Kidney epithelial cell (primary cell): ENCODE measurements around the gene DTWD1. TPM values are rescaled to one million over a fixed set of nuclear protein-coding genes. Genes with fewer than 3 reads are reported as not detected.

Source experiments
- DNase-seq: peaks from one replicate; pipeline ENCODE4 v3.0.0-alpha.2; 2010; ENCODE audit warnings: low read depth
- H3K27me3 ChIP-seq: 2 replicates; pipeline ENCODE4 v1.6.0; 2011; ENCODE audit warnings: low read length; ENCODE audit not compliant: control insufficient read depth, insufficient read depth
- H3K36me3 ChIP-seq: 2 replicates; pipeline ENCODE4 v1.5.1; 2011; ENCODE audit warnings: low read length; ENCODE audit not compliant: control insufficient read depth, insufficient read depth
- H3K4me3 ChIP-seq: 2 replicates; pipeline ENCODE4 v1.5.1; 2011; ENCODE audit warnings: low read depth, mild to moderate bottlenecking, control low read depth, low read length
- CTCF ChIP-seq: IDR thresholded peaks from 2 replicates; pipeline ENCODE4 v1.5.1; 2011; ENCODE audit warnings: mild to moderate bottlenecking, moderate library complexity, low read length, control low read depth, inconsistent platforms; ENCODE audit not compliant: insufficient read depth, poor library complexity, severe bottlenecking
- total RNA-seq: library from RNA; depleted of rRNA; stranded (reverse); fragments of >200 nt; gene quantifications from 2 replicates; pipeline ENCODE4 v1.2.3, GENCODE V29; 2015

DTWD1 gene
- total RNA-seq, 1 donor from 2014 or later, result 14.0 TPM

- Histone ChIP-seq H3K36me3 (peaks cover 1% of the 10 kb centered on the region), H3K4me3 (peak overlapping the region; percentile 86), H3K27me3 (no peaks in the 10 kb centered on the region)
- no peak for TF ChIP-seq CTCF
- DNase-seq, result no peak
These were observed 558 bp downstream of the DTWD1 start for GRCh38 chr15:49621401-49621811.

- TF ChIP-seq CTCF, result no peak
- no peak for DNase-seq
- H3K4me3 ChIP-seq, result peak overlapping the region; percentile 86
These were observed 1.0 kb downstream of the DTWD1 start for GRCh38 chr15:49621887-49622286.

GRCh38 chr15:49622561-49622960 is 1.7 kb downstream of the DTWD1 start:
- DNase-seq, result no peak
- TF ChIP-seq CTCF, result no peak
- Histone ChIP-seq H3K27me3 (no peaks in the 10 kb centered on the region), H3K4me3 (no peak overlapping the region), H3K36me3 (peaks cover 1% of the 10 kb centered on the region)

More at GRCh38 chr15:49621887-49622286, 1.0 kb downstream of the DTWD1 start:
- Histone ChIP-seq H3K27me3 (no peaks in the 10 kb centered on the region), H3K36me3 (peaks cover 1% of the 10 kb centered on the region)

- Histone ChIP-seq H3K4me3 (no peak overlapping the region), H3K36me3 (peaks cover 1% of the 10 kb centered on the region), H3K27me3 (no peaks in the 10 kb centered on the region)
- DNase-seq, result no peak
- TF ChIP-seq CTCF, result no peak
These were observed 3.2 kb downstream of the DTWD1 start for GRCh38 chr15:49624056-49624455.

- H3K36me3 ChIP-seq, result peaks cover 1% of the 10 kb centered on the region
- no peak overlapping the region for H3K4me3 ChIP-seq
- TF ChIP-seq CTCF, result no peak
- H3K27me3 ChIP-seq, result no peaks in the 10 kb centered on the region
- DNase-seq, result no peak
These were observed 4.7 kb downstream of the DTWD1 start for GRCh38 chr15:49625460-49626036.

- Histone ChIP-seq H3K36me3 (peaks cover 1% of the 10 kb centered on the region), H3K4me3 (no peak overlapping the region), H3K27me3 (no peaks in the 10 kb centered on the region)
- TF ChIP-seq CTCF, result no peak
- peak; percentile 65 for DNase-seq
These were observed 6.6 kb downstream of the DTWD1 start for GRCh38 chr15:49627407-49627877.
